ENCODE data around the gene NAGLU. TPM values are rescaled to one million over a fixed set of nuclear protein-coding genes. Genes with fewer than 3 reads are reported as not detected.

NAGLU gene
- total and polyA plus RNA-seq, 10 of the 15 experiments (the other 5 are each of a cell fraction or from before 2014, with no cell fraction given), result 0.23 to 27.5 (median 8.9) TPM

- TF ChIP-seq TBL1XR1 (IDR thresholded peaks at IDR 0.05; ENCODE audit: low read depth, low read length) (no peak), STAT3 (IDR thresholded peaks at IDR 0.05; ENCODE audit: low read depth, low read length) (no peak), CREM (IDR thresholded peaks at IDR 0.05; ENCODE audit: low read depth) (no peak), NFIC (IDR thresholded peaks at IDR 0.05; ENCODE audit: low read depth, low read length) (no peak), MAX (IDR thresholded peaks at IDR 0.05; ENCODE audit: low read depth, low read length) (no peak), SMC3 (IDR thresholded peaks at IDR 0.05; ENCODE audit: borderline replicate concordance, low read length) (no peak), SP1 (IDR thresholded peaks at IDR 0.05; ENCODE audit: low read depth, low read length) (no peak), SRF (IDR thresholded peaks at IDR 0.05; ENCODE audit: low read depth in 2 of 2, low read length in 2 of 2) (no peak), CREB1 (IDR thresholded peaks at IDR 0.05; ENCODE audit: low read depth) (no peak), ZNF207 (IDR thresholded peaks at IDR 0.05; ENCODE audit: borderline replicate concordance) (no peak), POLR2AphosphoS5 (IDR thresholded peaks at IDR 0.05; ENCODE audit: low read length) (no peak), HDAC2 (IDR thresholded peaks at IDR 0.05) (no peak), CHD1 (IDR thresholded peaks at IDR 0.05; ENCODE audit: low read depth, low read length) (no peak), CHD2 (IDR thresholded peaks at IDR 0.05; ENCODE audit: borderline replicate concordance, low read depth, low read length) (no peak), TAF1 (IDR thresholded peaks at IDR 0.05; ENCODE audit: borderline replicate concordance, low read depth, low read length) (no peak)
- TF ChIP-seq, protein P1, sequence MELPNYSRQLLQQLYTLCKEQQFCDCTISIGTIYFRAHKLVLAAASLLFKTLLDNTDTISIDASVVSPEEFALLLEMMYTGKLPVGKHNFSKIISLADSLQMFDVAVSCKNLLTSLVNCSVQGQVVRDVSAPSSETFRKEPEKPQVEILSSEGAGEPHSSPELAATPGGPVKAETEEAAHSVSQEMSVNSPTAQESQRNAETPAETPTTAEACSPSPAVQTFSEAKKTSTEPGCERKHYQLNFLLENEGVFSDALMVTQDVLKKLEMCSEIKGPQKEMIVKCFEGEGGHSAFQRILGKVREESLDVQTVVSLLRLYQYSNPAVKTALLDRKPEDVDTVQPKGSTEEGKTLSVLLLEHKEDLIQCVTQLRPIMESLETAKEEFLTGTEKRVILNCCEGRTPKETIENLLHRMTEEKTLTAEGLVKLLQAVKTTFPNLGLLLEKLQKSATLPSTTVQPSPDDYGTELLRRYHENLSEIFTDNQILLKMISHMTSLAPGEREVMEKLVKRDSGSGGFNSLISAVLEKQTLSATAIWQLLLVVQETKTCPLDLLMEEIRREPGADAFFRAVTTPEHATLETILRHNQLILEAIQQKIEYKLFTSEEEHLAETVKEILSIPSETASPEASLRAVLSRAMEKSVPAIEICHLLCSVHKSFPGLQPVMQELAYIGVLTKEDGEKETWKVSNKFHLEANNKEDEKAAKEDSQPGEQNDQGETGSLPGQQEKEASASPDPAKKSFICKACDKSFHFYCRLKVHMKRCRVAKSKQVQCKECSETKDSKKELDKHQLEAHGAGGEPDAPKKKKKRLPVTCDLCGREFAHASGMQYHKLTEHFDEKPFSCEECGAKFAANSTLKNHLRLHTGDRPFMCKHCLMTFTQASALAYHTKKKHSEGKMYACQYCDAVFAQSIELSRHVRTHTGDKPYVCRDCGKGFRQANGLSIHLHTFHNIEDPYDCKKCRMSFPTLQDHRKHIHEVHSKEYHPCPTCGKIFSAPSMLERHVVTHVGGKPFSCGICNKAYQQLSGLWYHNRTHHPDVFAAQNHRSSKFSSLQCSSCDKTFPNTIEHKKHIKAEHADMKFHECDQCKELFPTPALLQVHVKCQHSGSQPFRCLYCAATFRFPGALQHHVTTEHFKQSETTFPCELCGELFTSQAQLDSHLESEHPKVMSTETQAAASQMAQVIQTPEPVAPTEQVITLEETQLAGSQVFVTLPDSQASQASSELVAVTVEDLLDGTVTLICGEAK (IDR thresholded peaks at IDR 0.05; ENCODE audit: borderline replicate concordance), result no peak
- TF ChIP-seq, protein P2, sequence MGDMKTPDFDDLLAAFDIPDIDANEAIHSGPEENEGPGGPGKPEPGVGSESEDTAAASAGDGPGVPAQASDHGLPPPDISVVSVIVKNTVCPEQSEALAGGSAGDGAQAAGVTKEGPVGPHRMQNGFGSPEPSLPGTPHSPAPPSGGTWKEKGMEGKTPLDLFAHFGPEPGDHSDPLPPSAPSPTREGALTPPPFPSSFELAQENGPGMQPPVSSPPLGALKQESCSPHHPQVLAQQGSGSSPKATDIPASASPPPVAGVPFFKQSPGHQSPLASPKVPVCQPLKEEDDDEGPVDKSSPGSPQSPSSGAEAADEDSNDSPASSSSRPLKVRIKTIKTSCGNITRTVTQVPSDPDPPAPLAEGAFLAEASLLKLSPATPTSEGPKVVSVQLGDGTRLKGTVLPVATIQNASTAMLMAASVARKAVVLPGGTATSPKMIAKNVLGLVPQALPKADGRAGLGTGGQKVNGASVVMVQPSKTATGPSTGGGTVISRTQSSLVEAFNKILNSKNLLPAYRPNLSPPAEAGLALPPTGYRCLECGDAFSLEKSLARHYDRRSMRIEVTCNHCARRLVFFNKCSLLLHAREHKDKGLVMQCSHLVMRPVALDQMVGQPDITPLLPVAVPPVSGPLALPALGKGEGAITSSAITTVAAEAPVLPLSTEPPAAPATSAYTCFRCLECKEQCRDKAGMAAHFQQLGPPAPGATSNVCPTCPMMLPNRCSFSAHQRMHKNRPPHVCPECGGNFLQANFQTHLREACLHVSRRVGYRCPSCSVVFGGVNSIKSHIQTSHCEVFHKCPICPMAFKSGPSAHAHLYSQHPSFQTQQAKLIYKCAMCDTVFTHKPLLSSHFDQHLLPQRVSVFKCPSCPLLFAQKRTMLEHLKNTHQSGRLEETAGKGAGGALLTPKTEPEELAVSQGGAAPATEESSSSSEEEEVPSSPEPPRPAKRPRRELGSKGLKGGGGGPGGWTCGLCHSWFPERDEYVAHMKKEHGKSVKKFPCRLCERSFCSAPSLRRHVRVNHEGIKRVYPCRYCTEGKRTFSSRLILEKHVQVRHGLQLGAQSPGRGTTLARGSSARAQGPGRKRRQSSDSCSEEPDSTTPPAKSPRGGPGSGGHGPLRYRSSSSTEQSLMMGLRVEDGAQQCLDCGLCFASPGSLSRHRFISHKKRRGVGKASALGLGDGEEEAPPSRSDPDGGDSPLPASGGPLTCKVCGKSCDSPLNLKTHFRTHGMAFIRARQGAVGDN (IDR thresholded peaks at IDR 0.05), result no peak
- Histone ChIP-seq H3K9me3 (replicated peaks; ENCODE audit: control insufficient read depth, insufficient read depth, low read length) (no peaks in the 10 kb centered on the region), H2AFZ (ENCODE audit: control insufficient read depth, low read depth, low read length) (no peak overlapping the region), H3K4me1 (ENCODE audit: control insufficient read depth, insufficient read depth, low read length) (peaks cover 22% of the 10 kb centered on the region), H3K27ac (ENCODE audit: control insufficient read depth, insufficient read depth) (no peak overlapping the region), H3K36me3 (ENCODE audit: control insufficient read depth in 2 of 2, insufficient read depth in 2 of 2, low read length in 1 of 2) (no peaks in the 10 kb centered on the region; a peak in 1 of 4 replicates), H3K4me2 (ENCODE audit: control insufficient read depth, insufficient read depth) (no peak overlapping the region), H3K27me3 (replicated peaks in 1 of 2; ENCODE audit: control insufficient read depth in 2 of 2, insufficient read depth in 2 of 2, low read length in 1 of 2) (no peaks in the 10 kb centered on the region), H4K20me1 (ENCODE audit: control insufficient read depth, insufficient read depth) (no peaks in the 10 kb centered on the region), H3K4me3 (no peak overlapping the region), H3K79me2 (ENCODE audit: control insufficient read depth, insufficient read depth, low read length) (no peaks in the 10 kb centered on the region), H3K9ac (ENCODE audit: control insufficient read depth, insufficient read depth, low read length) (no peak overlapping the region)
- intact Hi-C loops (cut with micrococcal nuclease; ENCODE audit: unreplicated experiment) (loop anchor here (1.0 to 2.0 kb wide), 2 partner anchors 100 to 205 kb away; no protein-coding TSS in a partner anchor), in situ Hi-C loops (cut with MboI) (loop anchor here (5.0 kb wide), 1 partner anchor 206 kb away; no protein-coding TSS in a partner anchor)
- no TSS peak for BruUV-seq (replicated peaks)
- SMC1A ChIA-PET (ENCODE audit: uncharacterized antibody, unreplicated experiment), result interaction anchor here (0.6 to 1.6 kb wide), 18 partner anchors 8 to 306 kb away, joined by 3 to 19 read pairs (median 4); partner anchors contain the start of genes NAGLU and STAT3
- POLR2A ChIA-PET, result interaction anchor here (0.6 to 0.7 kb wide), 3 partner anchors 86 to 104 kb away, joined by 5 to 8 read pairs (median 8); no protein-coding TSS in a partner anchor
- WGBS (ENCODE audit: insufficient coverage, insufficient replicate concordance, low lambda C conversion rate, missing lambda C conversion rate), result 76% methylated on average over 6 of the region's 6 CpGs
- ATAC-seq, result no peak
- no peak for DNase-seq (ENCODE audit: low read depth, low spot score)
- no peak for FAIRE-seq
- CTCF ChIA-PET, result interaction anchor here (0.5 to 4.1 kb wide), 40 partner anchors 9 to 346 kb away, joined by 3 to 32 read pairs (median 5); partner anchors contain the start of gene STAT3
- RAD21 ChIA-PET (ENCODE audit: unreplicated experiment), result interaction anchor here (0.6 to 1.8 kb wide), 19 partner anchors 8 to 236 kb away, joined by 3 to 13 read pairs (median 4); partner anchors contain the start of genes CAVIN1, NAGLU and STAT3
Measured at GRCh38 chr17:42527932-42528331, 8.1 kb upstream of the NAGLU start.

All from GM12878 (cell line).